Large intestine (tissue), 3 donors: ENCODE results near the gene HOXA5. TPM values are rescaled to one million over a fixed set of nuclear protein-coding genes. Genes with fewer than 3 reads are reported as not detected.

Source experiments
- DNase-seq, 2 donors: peaks; one replicate each; pipeline versions ENCODE4 v3.0.0 to v3.0.0-alpha.2; 2013
- H3K27ac ChIP-seq: one replicate; pipeline ENCODE4 v1.5.1; 2013; ENCODE audit warnings: low read length
- H3K27me3 ChIP-seq: 2 replicates; pipeline ENCODE4 v1.6.1; 2013; ENCODE audit warnings: low read length; ENCODE audit not compliant: control insufficient read depth, insufficient read depth
- H3K36me3 ChIP-seq: 2 replicates; pipeline ENCODE4 v1.6.1; 2013; ENCODE audit warnings: low read length; ENCODE audit not compliant: control insufficient read depth, insufficient read depth
- H3K4me1 ChIP-seq: one replicate; pipeline ENCODE4 v1.6.1; 2013; ENCODE audit warnings: low read length; ENCODE audit not compliant: control insufficient read depth, insufficient read depth
- H3K4me3 ChIP-seq: one replicate; pipeline ENCODE4 v1.5.1; 2013; ENCODE audit warnings: low read length
- H3K9me3 ChIP-seq: one replicate; pipeline ENCODE4 v1.6.1; 2013; ENCODE audit warnings: mild to moderate bottlenecking, low read depth, low read length, moderate library complexity; ENCODE audit not compliant: control insufficient read depth
- WGBS: methylation state at CpG from one replicate; pipeline ENCODE4 v1.1.5; 2013; ENCODE audit warnings: low lambda C conversion rate; ENCODE audit not compliant: insufficient coverage; 5-methylcytosine and 5-hydroxymethylcytosine counted together
- polyA plus RNA-seq: library from polyadenylated mRNA; unstranded; fragments of 120-200 nt; gene quantifications from one replicate; pipeline ENCODE4 v1.2.1, GENCODE V29; 2013

Gene HOXA5
- polyA plus RNA-seq, 1 donor: 30.3 TPM

DNA sequence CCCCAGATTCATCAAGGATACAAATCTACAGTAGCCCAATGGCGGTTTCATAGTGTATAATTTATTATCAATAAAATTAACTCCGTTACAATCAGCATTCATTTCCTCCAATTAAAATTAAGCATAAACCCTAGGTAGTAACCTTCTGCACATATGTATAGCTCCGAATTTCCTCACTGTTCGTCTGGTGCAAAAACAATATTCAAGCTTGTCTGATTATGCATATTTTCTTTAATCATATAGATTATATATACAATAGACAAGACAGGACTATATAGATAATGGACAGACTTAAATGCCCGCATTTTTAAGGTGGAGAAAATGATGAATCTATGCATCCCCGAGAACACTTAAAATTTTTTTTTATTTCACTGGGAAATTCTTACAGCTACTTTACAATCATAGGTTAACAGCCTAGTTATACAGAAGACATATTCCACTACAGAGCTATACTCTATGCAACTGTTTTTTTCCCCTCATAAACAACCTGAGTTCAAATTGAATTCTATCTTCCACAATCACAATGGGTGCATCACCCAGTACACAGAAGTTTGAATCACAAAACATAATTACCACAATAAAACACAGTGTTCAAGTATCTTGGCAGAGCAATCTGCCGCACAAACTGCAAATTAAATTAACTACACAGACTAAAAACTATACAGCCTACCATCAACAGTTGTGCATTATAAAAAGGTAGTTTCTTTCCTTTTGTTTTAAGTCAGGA is 19.2 kb upstream of the HOXA5 start:
- H3K27me3 ChIP-seq: peaks cover 96% of the 10 kb centered on the region
- DNase-seq: no peak
- peaks cover 9% of the 10 kb centered on the region for H3K4me1 ChIP-seq
- H3K4me3 ChIP-seq: peak overlapping the region; percentile 43
- no peak overlapping the region for H3K27ac ChIP-seq
- H3K9me3 ChIP-seq: peaks cover 37% of the 10 kb centered on the region
- H3K36me3 ChIP-seq: no peaks in the 10 kb centered on the region
- WGBS: 68% methylated on average over 4 of the region's 7 CpGs

- Histone ChIP-seq H3K4me1 (peaks cover 9% of the 10 kb centered on the region), H3K27ac (peak overlapping the region; percentile 8), H3K9me3 (peaks cover 34% of the 10 kb centered on the region), H3K36me3 (no peaks in the 10 kb centered on the region), H3K27me3 (peaks cover 96% of the 10 kb centered on the region), H3K4me3 (no peak overlapping the region)
- DNase-seq: no peak
- 60% methylated on average over 1 of the region's 30 CpGs for WGBS
Observed at GRCh38 chr7:27161721-27162560, 18.5 kb upstream of the HOXA5 start.

DNA sequence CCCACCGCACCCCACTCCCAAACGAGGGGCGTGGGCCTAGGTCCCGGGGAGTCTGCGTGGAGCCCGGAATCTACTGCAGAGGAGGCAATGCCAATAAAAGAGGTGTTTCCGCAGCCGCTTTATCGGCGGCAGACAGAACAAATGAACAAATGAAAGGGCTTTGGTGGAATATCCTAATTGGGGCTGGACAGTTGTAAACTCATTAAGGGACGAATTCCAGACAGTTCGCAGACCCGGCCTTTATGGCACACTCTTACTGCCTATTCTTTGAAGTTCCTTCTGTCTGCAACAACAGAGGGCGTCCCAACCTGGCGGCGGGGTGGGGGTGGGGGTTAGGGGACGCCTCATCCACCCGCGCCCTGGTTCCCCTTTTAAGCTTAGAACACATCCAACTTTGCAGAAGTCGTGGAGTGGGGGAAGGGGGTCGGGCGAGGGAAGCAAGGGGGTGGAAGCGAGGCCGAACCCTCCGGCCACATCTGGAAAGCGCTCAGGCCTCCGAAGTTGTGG is 17.8 kb upstream of the HOXA5 start:
- peaks cover 10% of the 10 kb centered on the region for H3K4me1 ChIP-seq
- peaks cover 94% of the 10 kb centered on the region for H3K27me3 ChIP-seq
- H3K9me3 ChIP-seq: peaks cover 28% of the 10 kb centered on the region
- no peak for DNase-seq
- H3K36me3 ChIP-seq: no peaks in the 10 kb centered on the region
- no peak overlapping the region for H3K27ac ChIP-seq
- WGBS: 0% methylated on average over 1 of the region's 27 CpGs
- peak overlapping the region; percentile 59 for H3K4me3 ChIP-seq

DNA sequence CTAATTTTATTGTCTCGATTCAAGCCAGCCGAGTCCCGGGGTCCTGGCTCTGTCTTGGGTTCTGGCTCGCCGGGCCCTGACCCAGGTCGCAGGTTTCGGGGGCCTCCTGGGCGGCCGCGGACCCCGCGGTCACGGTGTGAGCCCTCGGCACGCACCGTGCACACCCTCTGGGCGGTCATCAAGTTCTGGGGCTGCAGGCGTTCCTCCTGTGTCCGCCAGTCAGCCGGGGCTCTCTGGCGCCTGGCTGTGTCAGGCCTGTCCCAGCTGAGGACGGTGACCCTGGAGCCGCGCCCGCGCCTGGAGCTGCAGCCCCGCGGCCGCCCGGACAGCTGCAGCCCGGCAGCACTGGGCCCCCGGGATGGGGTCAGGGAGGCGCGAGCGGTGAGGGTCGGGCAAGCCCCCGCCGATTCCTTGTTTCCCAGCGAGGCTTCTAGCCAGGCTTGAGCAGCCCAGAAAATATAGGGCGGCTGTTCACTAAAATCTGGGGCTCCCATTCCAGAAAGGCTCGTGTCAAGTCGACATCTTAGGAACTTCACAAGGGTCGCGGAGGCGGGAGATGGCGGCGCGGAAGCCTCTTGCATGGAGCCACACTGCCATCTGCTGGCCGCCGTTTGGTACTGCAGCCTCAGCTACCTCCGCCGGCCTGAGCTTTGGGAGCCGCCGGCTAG is 17.2 kb upstream of the HOXA5 start:
- Histone ChIP-seq H3K4me3 (peak overlapping the region; percentile 59), H3K4me1 (peaks cover 12% of the 10 kb centered on the region), H3K36me3 (no peaks in the 10 kb centered on the region), H3K9me3 (peaks cover 29% of the 10 kb centered on the region), H3K27ac (peak overlapping the region; percentile 64), H3K27me3 (peaks cover 94% of the 10 kb centered on the region)
- WGBS: 0% methylated on average over 2 of the region's 54 CpGs
- DNase-seq: peak; percentile 71 to 78

DNA sequence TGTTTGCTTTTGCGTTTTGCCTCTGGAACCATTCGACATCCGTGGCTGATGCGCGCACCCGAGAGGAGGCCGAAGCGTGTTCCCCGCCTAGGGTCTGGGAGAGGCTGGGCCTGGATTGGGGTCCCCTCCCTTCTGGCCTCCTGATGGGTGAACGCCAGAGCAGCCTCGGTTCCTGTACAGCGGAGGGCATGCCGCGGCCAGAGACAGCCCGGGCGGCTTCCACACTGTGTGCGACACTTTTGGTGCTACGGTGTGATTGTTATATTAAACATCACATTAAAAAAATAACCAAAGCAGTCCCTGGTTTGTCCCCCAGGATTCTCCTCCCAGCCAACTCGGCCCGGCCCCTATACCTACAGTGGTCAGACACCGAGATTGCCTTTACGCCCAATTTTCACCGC is 16.7 kb upstream of the HOXA5 start:
- peak overlapping the region; percentile 59 for H3K4me3 ChIP-seq
- H3K36me3 ChIP-seq: no peaks in the 10 kb centered on the region
- no peak for DNase-seq
- peaks cover 25% of the 10 kb centered on the region for H3K9me3 ChIP-seq
- no CpG with 5 or more reads among the region's 23 CpGs for WGBS
- peak overlapping the region; percentile 45 for H3K27ac ChIP-seq
- peaks cover 94% of the 10 kb centered on the region for H3K27me3 ChIP-seq
- peaks cover 12% of the 10 kb centered on the region for H3K4me1 ChIP-seq

- DNase-seq: no peak
- Histone ChIP-seq H3K9me3 (peaks cover 22% of the 10 kb centered on the region), H3K4me1 (peaks cover 12% of the 10 kb centered on the region), H3K27me3 (peaks cover 94% of the 10 kb centered on the region), H3K4me3 (peak overlapping the region; percentile 59), H3K27ac (peak overlapping the region; percentile 45), H3K36me3 (no peaks in the 10 kb centered on the region)
- no CpG with 5 or more reads among the region's 27 CpGs for WGBS
Observed at GRCh38 chr7:27159266-27160144, 16.0 kb upstream of the HOXA5 start.

- Histone ChIP-seq H3K4me1 (peaks cover 12% of the 10 kb centered on the region), H3K9me3 (peaks cover 17% of the 10 kb centered on the region), H3K36me3 (no peaks in the 10 kb centered on the region), H3K27ac (peak overlapping the region; percentile 37), H3K4me3 (no peak overlapping the region), H3K27me3 (peaks cover 94% of the 10 kb centered on the region)
- WGBS: no CpG with 5 or more reads among the region's 35 CpGs
- no peak for DNase-seq
Observed at GRCh38 chr7:27158436-27159265, 15.2 kb upstream of the HOXA5 start.

- H3K4me1 ChIP-seq: peaks cover 14% of the 10 kb centered on the region
- H3K27ac ChIP-seq: peak overlapping the region; percentile 37
- peaks cover 18% of the 10 kb centered on the region for H3K9me3 ChIP-seq
- H3K27me3 ChIP-seq: peaks cover 94% of the 10 kb centered on the region
- no peaks in the 10 kb centered on the region for H3K36me3 ChIP-seq
- peak overlapping the region; percentile 27 for H3K4me3 ChIP-seq
- 19% methylated on average over 5 of the region's 30 CpGs for WGBS
- no peak for DNase-seq
Observed at GRCh38 chr7:27157702-27158431, 14.4 kb upstream of the HOXA5 start.
